SU-DHL-6 (cell line): ENCODE data around the gene KRT37.
"Not testable (repeated sequence)": the region's sequence is repeated elsewhere in the genome, so short reads cannot be mapped to it uniquely, and the experiment has no call there.

ENCODE experiments used
- H2AFZ ChIP-seq: fragments of 200-600 bp; sonication (generic); 2 replicates; pipeline ENCODE4 v1.6.1; 2014; ENCODE audit warnings: low read depth, mild to moderate bottlenecking, moderate library complexity, mixed read lengths, antibody characterized with exemption, low read length; ENCODE audit not compliant: severe bottlenecking
- H3F3A ChIP-seq: fragments of 200-600 bp; shearing (Covaris generic); 2 replicates; pipeline ENCODE4 v1.6.0; 2016; ENCODE audit warnings: antibody characterized with exemption, mild to moderate bottlenecking; ENCODE audit not compliant: insufficient read depth
- H3K27ac ChIP-seq: fragments of 200-600 bp; sonication (generic); 2 replicates; pipeline ENCODE4 v1.5.1; 2016; ENCODE audit warnings: low read depth, mild to moderate bottlenecking, low read length, moderate library complexity, mixed read lengths
- H3K27me3 ChIP-seq: fragments of 200-600 bp; sonication (generic), shearing (Covaris generic); 2 replicates; pipeline ENCODE4 v1.6.0; 2014; ENCODE audit warnings: mild to moderate bottlenecking, low read length
- H3K36me3 ChIP-seq: fragments of 200-600 bp; sonication (generic); 2 replicates; pipeline ENCODE4 v1.6.1; 2014; ENCODE audit warnings: mild to moderate bottlenecking, low read length, mixed read lengths
- H3K4me2 ChIP-seq: fragments of 300-600, 200-600 bp; shearing (Covaris generic), sonication (generic); 2 replicates; pipeline ENCODE4 v1.6.0; 2014; ENCODE audit warnings: low read length, low read depth, mild to moderate bottlenecking; ENCODE audit not compliant: poor library complexity, severe bottlenecking
- H3K4me3 ChIP-seq: fragments of 200-600 bp; sonication (generic); 2 replicates; pipeline ENCODE4 v1.5.1; 2014; ENCODE audit warnings: antibody characterized with exemption, low read length, mild to moderate bottlenecking, mixed read lengths; ENCODE audit not compliant: insufficient read depth, poor library complexity, severe bottlenecking
- H3K79me2 ChIP-seq: fragments of 200-600 bp; sonication (generic); 2 replicates; pipeline ENCODE4 v1.6.1; 2014; ENCODE audit warnings: mild to moderate bottlenecking, low read length, moderate library complexity; ENCODE audit not compliant: insufficient read depth
- H3K9ac ChIP-seq: fragments of 200-600 bp; sonication (generic); 2 replicates; pipeline ENCODE4 v1.7.0; 2014; ENCODE audit warnings: mild to moderate bottlenecking, low read length
- H3K9me2 ChIP-seq: fragments of 200-600 bp; sonication (generic); replicated peaks from 2 replicates; pipeline ENCODE4 v1.6.1; 2014; ENCODE audit warnings: low read length; ENCODE audit not compliant: insufficient read depth
- H3K9me3 ChIP-seq: fragments of 200-600 bp; sonication (generic); 2 replicates; pipeline ENCODE4 v1.6.1; 2014; ENCODE audit warnings: low read length, mixed read lengths; ENCODE audit not compliant: insufficient read depth
- H4K20me1 ChIP-seq: fragments of 200-600 bp; sonication (generic); 2 replicates; pipeline ENCODE4 v1.6.1; 2014; ENCODE audit warnings: low read depth, mild to moderate bottlenecking, antibody characterized with exemption, low read length, moderate library complexity, mixed read lengths
- EZH2phosphoT487 ChIP-seq: fragments of 200-600 bp; sonication (generic), shearing (Covaris generic); conservative IDR thresholded peaks from 2 replicates; pipeline ENCODE4 v1.6.1; 2018; ENCODE audit warnings: mild to moderate bottlenecking, antibody characterized with exemption, low read length, moderate library complexity, mixed read lengths
- TF ChIP-seq, protein P1 (sequence below): fragments of 200-600 bp; sonication (generic); IDR thresholded peaks from one replicate; pipeline ENCODE4 v1.5.1; 2017; ENCODE audit warnings: antibody characterized with exemption, mild to moderate bottlenecking, low read length, moderate library complexity; ENCODE audit not compliant: insufficient read depth, poor library complexity, severe bottlenecking

KRT37 gene

GRCh38 chr17:41382394-41382793, 42.0 kb downstream of the KRT37 start:
- Histone ChIP-seq H3K9me2 (no peaks in the 10 kb centered on the region), H3K79me2 (no peaks in the 10 kb centered on the region), H3K27me3 (0 out of 2 replicates have a peak, but pooled peaks cover 3% of the 10 kb centered on the region), H3K9ac (no peak overlapping the region), H3K9me3 (no peaks in the 10 kb centered on the region), H3F3A (no peaks in the 10 kb centered on the region), H3K4me2 (no peak overlapping the region), H3K27ac (no peak overlapping the region), H3K36me3 (no peaks in the 10 kb centered on the region), H4K20me1 (no peaks in the 10 kb centered on the region), H2AFZ (no peak overlapping the region), H3K4me3 (no peak overlapping the region)
- no peak for TF ChIP-seq EZH2phosphoT487
- TF ChIP-seq, protein P1, sequence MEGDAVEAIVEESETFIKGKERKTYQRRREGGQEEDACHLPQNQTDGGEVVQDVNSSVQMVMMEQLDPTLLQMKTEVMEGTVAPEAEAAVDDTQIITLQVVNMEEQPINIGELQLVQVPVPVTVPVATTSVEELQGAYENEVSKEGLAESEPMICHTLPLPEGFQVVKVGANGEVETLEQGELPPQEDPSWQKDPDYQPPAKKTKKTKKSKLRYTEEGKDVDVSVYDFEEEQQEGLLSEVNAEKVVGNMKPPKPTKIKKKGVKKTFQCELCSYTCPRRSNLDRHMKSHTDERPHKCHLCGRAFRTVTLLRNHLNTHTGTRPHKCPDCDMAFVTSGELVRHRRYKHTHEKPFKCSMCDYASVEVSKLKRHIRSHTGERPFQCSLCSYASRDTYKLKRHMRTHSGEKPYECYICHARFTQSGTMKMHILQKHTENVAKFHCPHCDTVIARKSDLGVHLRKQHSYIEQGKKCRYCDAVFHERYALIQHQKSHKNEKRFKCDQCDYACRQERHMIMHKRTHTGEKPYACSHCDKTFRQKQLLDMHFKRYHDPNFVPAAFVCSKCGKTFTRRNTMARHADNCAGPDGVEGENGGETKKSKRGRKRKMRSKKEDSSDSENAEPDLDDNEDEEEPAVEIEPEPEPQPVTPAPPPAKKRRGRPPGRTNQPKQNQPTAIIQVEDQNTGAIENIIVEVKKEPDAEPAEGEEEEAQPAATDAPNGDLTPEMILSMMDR: no peak

DNA sequence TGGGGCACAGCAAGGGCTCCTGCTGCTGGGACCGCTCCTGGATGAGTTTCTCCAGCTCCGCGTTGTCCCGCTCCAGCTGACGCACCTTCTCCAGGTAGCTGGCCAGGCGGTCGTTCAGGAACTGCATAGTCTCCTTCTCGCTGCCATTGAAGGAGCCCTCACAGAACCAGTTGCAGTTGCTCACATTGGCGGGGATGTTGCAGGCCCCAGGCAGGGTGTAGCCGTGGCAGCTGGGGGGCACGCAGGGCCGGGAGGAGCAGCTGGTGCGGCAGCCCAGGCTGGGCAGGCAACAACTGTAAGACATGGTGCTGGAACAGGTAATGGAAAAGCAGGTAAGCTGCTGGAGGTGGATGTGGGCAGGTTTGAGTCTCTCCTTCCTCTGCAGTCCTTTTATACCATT, 42.4 kb downstream of the KRT37 start, which contains the start of gene KRT34:
Gene KRT34, minus strand, starts transcription at position 364 of the 400 bp plus-strand sequence. Its CDS starts 60 bp downstream, at position 304.
- H2AFZ ChIP-seq, H3K9me2 ChIP-seq, H3K4me2 ChIP-seq, H3K4me3 ChIP-seq, H3F3A ChIP-seq, H3K79me2 ChIP-seq, H3K36me3 ChIP-seq, H3K9me3 ChIP-seq, H3K27ac ChIP-seq, H4K20me1 ChIP-seq, H3K9ac ChIP-seq, H3K27me3 ChIP-seq: not testable (repeated sequence)

DNA sequence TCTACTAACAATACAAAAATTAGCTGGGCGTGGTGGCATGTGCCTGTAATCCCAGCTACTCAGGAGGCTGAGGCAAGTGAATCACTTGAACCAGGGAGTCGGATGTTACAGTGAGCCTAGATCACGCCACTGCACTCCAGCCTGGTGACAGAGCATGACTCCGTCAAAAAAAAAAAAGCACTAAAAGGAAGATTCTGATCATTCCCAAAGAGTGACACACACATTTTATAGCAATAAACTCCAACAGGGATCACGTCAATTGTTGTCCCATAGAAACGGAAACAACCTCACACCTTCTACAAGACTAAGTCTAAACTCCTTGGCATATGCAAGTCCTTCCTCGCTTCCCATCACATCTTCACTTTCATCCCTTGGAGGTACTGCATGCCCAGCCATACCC, 44.3 kb downstream of the KRT37 start:
- H3K36me3 ChIP-seq, H3K27me3 ChIP-seq, H3K27ac ChIP-seq, H3K9ac ChIP-seq, H3K9me2 ChIP-seq, H4K20me1 ChIP-seq, H3K9me3 ChIP-seq, H3F3A ChIP-seq, H3K4me2 ChIP-seq, H3K4me3 ChIP-seq, H2AFZ ChIP-seq, H3K79me2 ChIP-seq: not testable (repeated sequence)

DNA sequence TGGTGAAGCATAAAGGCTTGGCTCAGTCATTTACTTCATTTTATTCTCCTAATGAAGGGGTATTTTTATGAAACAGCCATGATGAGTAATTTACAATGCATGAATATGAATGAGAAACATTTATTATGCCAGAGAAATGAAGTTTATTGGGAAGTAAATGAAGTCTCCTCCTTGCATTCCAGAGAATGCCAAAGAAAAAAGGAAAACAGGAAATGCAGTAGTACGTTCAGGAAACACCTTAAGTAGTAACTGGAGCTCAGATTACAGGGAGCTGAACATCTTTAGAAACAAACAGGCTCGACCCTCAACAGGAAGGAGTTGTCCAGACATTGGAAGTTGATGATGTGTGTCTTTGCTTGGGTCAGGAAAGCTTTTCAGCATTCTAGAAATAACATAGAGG, 46.8 kb downstream of the KRT37 start:
- no peaks in the 10 kb centered on the region for H3K79me2 ChIP-seq
- H3K4me2 ChIP-seq: no peak overlapping the region
- H3K9ac ChIP-seq: no peak overlapping the region
- no peak overlapping the region for H3K27ac ChIP-seq
- no peak overlapping the region for H3K4me3 ChIP-seq
- no peaks in the 10 kb centered on the region for H3K9me3 ChIP-seq
- no peaks in the 10 kb centered on the region for H4K20me1 ChIP-seq
- no peaks in the 10 kb centered on the region for H3K36me3 ChIP-seq
- H2AFZ ChIP-seq: no peak overlapping the region
- TF ChIP-seq, protein P1: no peak
- H3F3A ChIP-seq: no peaks in the 10 kb centered on the region
- H3K9me2 ChIP-seq: no peaks in the 10 kb centered on the region
- H3K27me3 ChIP-seq: no peaks in the 10 kb centered on the region
